HepG2 (cell line): Measurements from ENCODE around the gene STIP1. TPM values are rescaled to one million over a fixed set of nuclear protein-coding genes. Genes with fewer than 3 reads are reported as not detected.

ENCODE experiments used
- CAMTA2 ChIP-seq: sonication (generic); formaldehyde crosslinking; IDR thresholded peaks from 2 replicates; pipeline ENCODE4 v1.4.0; 2020; ENCODE audit warnings: mild to moderate bottlenecking, missing genetic modification reagents, borderline replicate concordance
- CEBPG ChIP-seq: IDR thresholded peaks from 2 replicates; pipeline ENCODE4 v1.6.1; 2016
- KLF12 ChIP-seq: sonication (generic); formaldehyde crosslinking; IDR thresholded peaks from 2 replicates; pipeline ENCODE4 v1.4.0; 2020; ENCODE audit warnings: missing genetic modification reagents, borderline replicate concordance
- NFYB ChIP-seq: sonication (generic); formaldehyde crosslinking; IDR thresholded peaks from 2 replicates; pipeline ENCODE4 v1.4.0; 2020; ENCODE audit warnings: missing genetic modification reagents
- POLR2G ChIP-seq: fragments of 200-400 bp; formaldehyde crosslinking; IDR thresholded peaks from 2 replicates; pipeline ENCODE4 v1.6.1; 2018; ENCODE audit warnings: mild to moderate bottlenecking, low read depth, low read length, moderate library complexity
- REL ChIP-seq: sonication (generic); formaldehyde crosslinking; conservative IDR thresholded peaks from 2 replicates; pipeline ENCODE4 v1.8.0; 2022; ENCODE audit warnings: mild to moderate bottlenecking, missing genetic modification reagents, moderate library complexity
- TAF1 ChIP-seq: sonication (generic); formaldehyde crosslinking; IDR thresholded peaks from 2 replicates; pipeline ENCODE4 v1.4.0; 2020; ENCODE audit warnings: missing genetic modification reagents
- TBP ChIP-seq: sonication (generic); formaldehyde crosslinking; IDR thresholded peaks from 2 replicates; pipeline ENCODE4 v1.5.0; 2020; ENCODE audit warnings: missing genetic modification reagents
- ZFX ChIP-seq: sonication (generic); formaldehyde crosslinking; IDR thresholded peaks from 2 replicates; pipeline ENCODE4 v1.4.0; 2020; ENCODE audit warnings: mild to moderate bottlenecking, low read depth, missing genetic modification reagents, moderate library complexity
- ZFY ChIP-seq: sonication (generic); formaldehyde crosslinking; IDR thresholded peaks from 2 replicates; pipeline ENCODE4 v1.4.0; 2020; ENCODE audit warnings: missing genetic modification reagents
- ZNF263 ChIP-seq: sonication (generic); formaldehyde crosslinking; IDR thresholded peaks from 2 replicates; pipeline ENCODE4 v1.4.0; 2020; ENCODE audit warnings: missing genetic modification reagents
- polyA plus RNA-seq, 8 experiments: library from polyadenylated mRNA; depleted of rRNA in 3 of 8; stranded (reverse) in 7 of 8; unstranded in 1 of 8; fragments of >200 nt; fragmentation: Illumina TruSeq in 4 of 8; extraction: Trizol in 4 of 8; gene quantifications; 2 replicates each; pipeline versions ENCODE4 v1.2.1 to v1.2.3, GENCODE V29; 2011 to 2016; ENCODE audit warnings: low read depth in 4 of 8, missing spikeins in 1 of 8, mixed read lengths in 1 of 8; ENCODE audit not compliant: insufficient read depth in 1 of 8
- total RNA-seq, 5 experiments: library from RNA; depleted of rRNA; stranded (reverse); fragments of >200 nt; fragmentation: Illumina TruSeq; extraction: Trizol; gene quantifications; 2 replicates each; pipeline ENCODE4 v1.2.3, GENCODE V29; 2016; ENCODE audit warnings: low read depth in 1 of 5
- TF ChIP-seq, protein P1 (sequence below), 2 experiments: sonication (generic) in 1 of 2; formaldehyde crosslinking in 1 of 2; IDR thresholded peaks; 2 replicates each; pipeline versions ENCODE4 v1.5.1 to v1.6.1; 2011 to 2020; ENCODE audit warnings: borderline replicate concordance in 1 of 2, low read depth in 1 of 2, low read length in 1 of 2, mild to moderate bottlenecking in 1 of 2, missing genetic modification reagents in 1 of 2, moderate library complexity in 1 of 2
- TF ChIP-seq, protein P2 (sequence below): IDR thresholded peaks from 2 replicates; pipeline ENCODE4 v1.6.1; 2016; ENCODE audit warnings: missing compliant biosample characterization, missing genetic modification reagents, borderline replicate concordance
- TF ChIP-seq, protein P3 (sequence below): sonication (generic); formaldehyde crosslinking; IDR thresholded peaks from 2 replicates; pipeline ENCODE4 v1.4.0; 2020; ENCODE audit warnings: mild to moderate bottlenecking, missing genetic modification reagents, borderline replicate concordance
- TF ChIP-seq, protein P4 (sequence below): IDR thresholded peaks from 2 replicates; pipeline ENCODE4 v1.6.1; 2016
- TF ChIP-seq, protein P5 (sequence below): sonication (generic); formaldehyde crosslinking; IDR thresholded peaks from 2 replicates; pipeline ENCODE4 v1.4.0; 2020; ENCODE audit warnings: mild to moderate bottlenecking, missing genetic modification reagents
- TF ChIP-seq, protein P6 (sequence below): sonication (generic); formaldehyde crosslinking; IDR thresholded peaks from 2 replicates; pipeline ENCODE4 v1.4.0; 2020; ENCODE audit warnings: missing genetic modification reagents
- TF ChIP-seq, protein P7 (sequence below): sonication (generic); IDR thresholded peaks from 2 replicates; pipeline ENCODE4 v1.6.1; 2016; ENCODE audit warnings: low read depth, borderline replicate concordance

STIP1 gene
- total and polyA plus RNA-seq, 2 of the 13 experiments (the other 11 are each of a cell fraction or from before 2014, with no cell fraction given) = 81.1 to 217 TPM

DNA sequence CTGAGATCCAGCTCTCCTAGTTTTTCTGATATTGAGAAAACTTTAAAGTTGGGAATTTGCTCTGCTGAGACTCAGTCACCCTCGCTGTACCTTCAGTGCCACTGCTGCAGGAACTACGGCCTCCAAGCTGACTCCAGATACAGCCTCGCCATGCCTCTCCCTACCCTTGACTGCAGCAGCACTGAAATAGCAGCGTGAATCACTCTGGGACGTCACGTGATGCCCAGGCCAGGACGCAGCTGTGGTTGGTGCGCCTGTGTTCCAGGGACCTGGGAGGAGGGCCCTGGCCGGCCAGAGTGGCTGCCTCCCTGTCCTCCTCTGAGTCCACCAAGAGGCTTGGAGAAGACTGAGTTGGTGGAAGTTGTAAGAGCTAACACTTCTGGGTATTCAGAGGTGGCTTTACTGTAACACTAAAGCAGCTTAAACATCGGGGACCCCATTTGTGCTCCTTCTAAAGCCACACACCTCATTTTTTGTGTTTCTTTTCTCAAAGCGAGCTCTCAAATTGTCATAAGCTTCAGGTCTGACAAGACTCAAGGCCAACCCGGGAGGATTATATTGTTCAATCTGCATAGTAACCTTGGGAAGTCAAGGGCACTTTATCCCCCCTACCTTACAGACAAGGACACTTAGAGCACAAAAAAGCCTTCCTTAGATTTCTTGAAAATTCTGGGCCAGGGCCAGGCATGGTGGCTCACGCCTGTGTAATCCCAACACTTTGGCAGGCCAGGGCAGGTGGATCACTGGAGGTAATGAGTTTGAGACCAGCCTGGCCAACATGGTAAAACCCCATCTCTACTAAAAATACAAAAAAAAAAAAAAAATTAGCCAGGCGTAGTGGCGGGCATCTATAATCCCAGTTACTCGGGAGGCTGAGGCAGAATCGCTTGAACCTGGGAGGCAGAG lies 4.2 kb upstream of the STIP1 start (continued):
- TF ChIP-seq, protein P1, sequence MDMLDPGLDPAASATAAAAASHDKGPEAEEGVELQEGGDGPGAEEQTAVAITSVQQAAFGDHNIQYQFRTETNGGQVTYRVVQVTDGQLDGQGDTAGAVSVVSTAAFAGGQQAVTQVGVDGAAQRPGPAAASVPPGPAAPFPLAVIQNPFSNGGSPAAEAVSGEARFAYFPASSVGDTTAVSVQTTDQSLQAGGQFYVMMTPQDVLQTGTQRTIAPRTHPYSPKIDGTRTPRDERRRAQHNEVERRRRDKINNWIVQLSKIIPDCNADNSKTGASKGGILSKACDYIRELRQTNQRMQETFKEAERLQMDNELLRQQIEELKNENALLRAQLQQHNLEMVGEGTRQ (IDR thresholded peaks at IDR 0.05; ENCODE audit: low read depth, low read length) = peak; percentile 97
- TF ChIP-seq, protein P1 (CRISPR knock-in tag; IDR thresholded peaks at IDR 0.05; ENCODE audit: borderline replicate concordance) = peak; percentile 94; the same call in 1 of the 2 replicates
- TF ChIP-seq, protein P2, sequence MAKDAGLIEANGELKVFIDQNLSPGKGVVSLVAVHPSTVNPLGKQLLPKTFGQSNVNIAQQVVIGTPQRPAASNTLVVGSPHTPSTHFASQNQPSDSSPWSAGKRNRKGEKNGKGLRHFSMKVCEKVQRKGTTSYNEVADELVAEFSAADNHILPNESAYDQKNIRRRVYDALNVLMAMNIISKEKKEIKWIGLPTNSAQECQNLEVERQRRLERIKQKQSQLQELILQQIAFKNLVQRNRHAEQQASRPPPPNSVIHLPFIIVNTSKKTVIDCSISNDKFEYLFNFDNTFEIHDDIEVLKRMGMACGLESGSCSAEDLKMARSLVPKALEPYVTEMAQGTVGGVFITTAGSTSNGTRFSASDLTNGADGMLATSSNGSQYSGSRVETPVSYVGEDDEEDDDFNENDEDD (CRISPR knock-in tag) = peak; percentile 44; the same call in 1 of the 2 replicates
- TF ChIP-seq, protein P3, sequence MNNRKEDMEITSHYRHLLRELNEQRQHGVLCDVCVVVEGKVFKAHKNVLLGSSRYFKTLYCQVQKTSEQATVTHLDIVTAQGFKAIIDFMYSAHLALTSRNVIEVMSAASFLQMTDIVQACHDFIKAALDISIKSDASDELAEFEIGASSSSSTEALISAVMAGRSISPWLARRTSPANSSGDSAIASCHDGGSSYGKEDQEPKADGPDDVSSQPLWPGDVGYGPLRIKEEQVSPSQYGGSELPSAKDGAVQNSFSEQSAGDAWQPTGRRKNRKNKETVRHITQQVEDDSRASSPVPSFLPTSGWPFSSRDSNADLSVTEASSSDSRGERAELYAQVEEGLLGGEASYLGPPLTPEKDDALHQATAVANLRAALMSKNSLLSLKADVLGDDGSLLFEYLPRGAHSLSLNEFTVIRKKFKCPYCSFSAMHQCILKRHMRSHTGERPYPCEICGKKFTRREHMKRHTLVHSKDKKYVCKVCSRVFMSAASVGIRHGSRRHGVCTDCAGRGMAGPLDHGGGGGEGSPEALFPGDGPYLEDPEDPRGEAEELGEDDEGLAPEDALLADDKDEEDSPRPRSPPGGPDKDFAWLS (CRISPR knock-in tag) = no peak
- TF ChIP-seq, protein P4, sequence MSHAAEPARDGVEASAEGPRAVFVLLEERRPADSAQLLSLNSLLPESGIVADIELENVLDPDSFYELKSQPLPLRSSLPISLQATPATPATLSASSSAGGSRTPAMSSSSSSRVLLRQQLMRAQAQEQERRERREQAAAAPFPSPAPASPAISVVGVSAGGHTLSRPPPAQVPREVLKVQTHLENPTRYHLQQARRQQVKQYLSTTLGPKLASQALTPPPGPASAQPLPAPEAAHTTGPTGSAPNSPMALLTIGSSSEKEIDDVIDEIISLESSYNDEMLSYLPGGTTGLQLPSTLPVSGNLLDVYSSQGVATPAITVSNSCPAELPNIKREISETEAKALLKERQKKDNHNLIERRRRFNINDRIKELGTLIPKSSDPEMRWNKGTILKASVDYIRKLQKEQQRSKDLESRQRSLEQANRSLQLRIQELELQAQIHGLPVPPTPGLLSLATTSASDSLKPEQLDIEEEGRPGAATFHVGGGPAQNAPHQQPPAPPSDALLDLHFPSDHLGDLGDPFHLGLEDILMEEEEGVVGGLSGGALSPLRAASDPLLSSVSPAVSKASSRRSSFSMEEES (CRISPR knock-in tag) = peak; percentile 85
- TF ChIP-seq, protein P5, sequence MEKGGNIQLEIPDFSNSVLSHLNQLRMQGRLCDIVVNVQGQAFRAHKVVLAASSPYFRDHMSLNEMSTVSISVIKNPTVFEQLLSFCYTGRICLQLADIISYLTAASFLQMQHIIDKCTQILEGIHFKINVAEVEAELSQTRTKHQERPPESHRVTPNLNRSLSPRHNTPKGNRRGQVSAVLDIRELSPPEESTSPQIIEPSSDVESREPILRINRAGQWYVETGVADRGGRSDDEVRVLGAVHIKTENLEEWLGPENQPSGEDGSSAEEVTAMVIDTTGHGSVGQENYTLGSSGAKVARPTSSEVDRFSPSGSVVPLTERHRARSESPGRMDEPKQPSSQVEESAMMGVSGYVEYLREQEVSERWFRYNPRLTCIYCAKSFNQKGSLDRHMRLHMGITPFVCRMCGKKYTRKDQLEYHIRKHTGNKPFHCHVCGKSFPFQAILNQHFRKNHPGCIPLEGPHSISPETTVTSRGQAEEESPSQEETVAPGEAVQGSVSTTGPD (CRISPR knock-in tag) = no peak
- TF ChIP-seq NFYB (CRISPR knock-in tag) = peak; percentile 35
- TF ChIP-seq POLR2G = peak; percentile 84
- TF ChIP-seq ZFX (CRISPR knock-in tag) = peak; percentile 80
- peak; percentile 85 for TF ChIP-seq ZNF263 (CRISPR knock-in tag)
- TF ChIP-seq TBP (CRISPR knock-in tag) = no peak
- 0 out of 2 replicates have a peak, but pooled peaks have one; percentile 13 for TF ChIP-seq CEBPG (CRISPR knock-in tag)
- TF ChIP-seq ZFY (CRISPR knock-in tag) = peak; percentile 58; the same call in 1 of the 2 replicates
- TF ChIP-seq, protein P6, sequence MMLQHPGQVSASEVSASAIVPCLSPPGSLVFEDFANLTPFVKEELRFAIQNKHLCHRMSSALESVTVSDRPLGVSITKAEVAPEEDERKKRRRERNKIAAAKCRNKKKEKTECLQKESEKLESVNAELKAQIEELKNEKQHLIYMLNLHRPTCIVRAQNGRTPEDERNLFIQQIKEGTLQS (CRISPR knock-in tag) = 0 out of 2 replicates have a peak, but pooled peaks have one; percentile 54
- no peak for TF ChIP-seq CAMTA2
- TF ChIP-seq TAF1 = peak; percentile 58; the same call in 1 of the 2 replicates
- TF ChIP-seq, protein P7, sequence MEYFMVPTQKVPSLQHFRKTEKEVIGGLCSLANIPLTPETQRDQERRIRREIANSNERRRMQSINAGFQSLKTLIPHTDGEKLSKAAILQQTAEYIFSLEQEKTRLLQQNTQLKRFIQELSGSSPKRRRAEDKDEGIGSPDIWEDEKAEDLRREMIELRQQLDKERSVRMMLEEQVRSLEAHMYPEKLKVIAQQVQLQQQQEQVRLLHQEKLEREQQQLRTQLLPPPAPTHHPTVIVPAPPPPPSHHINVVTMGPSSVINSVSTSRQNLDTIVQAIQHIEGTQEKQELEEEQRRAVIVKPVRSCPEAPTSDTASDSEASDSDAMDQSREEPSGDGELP = peak; percentile 51; the same call in 1 of the 2 replicates
- 0 out of 2 replicates have a peak, but pooled peaks have one; percentile 42 for TF ChIP-seq KLF12
- TF ChIP-seq REL (CRISPR knock-in tag) = 0 out of 2 replicates have a peak, but pooled peaks have one; percentile 34
